A673 (cell line): ENCODE data around the gene OGFOD1. TPM values are rescaled to one million over a fixed set of nuclear protein-coding genes. Genes with fewer than 3 reads are reported as not detected.

Experiments used
- BruUV-seq: library from RNA; stranded (reverse); fragments of 400-500 nt; replicated peaks from 2 replicates; lab custom pipeline; 2021; lab: Mats Ljungman, UMichigan
- CTCF ChIA-PET: fragments of 300-600 bp; sonication (Branson Sonifier 250); formaldehyde crosslinking; loops from one replicate; lab custom pipeline; 2022; ENCODE audit warnings: antibody characterized with exemption; lab: Charles Lee
- POLR2A ChIA-PET: fragments of 300-600 bp; sonication (Branson Sonifier 250); formaldehyde crosslinking; loops from one replicate; lab custom pipeline; 2022; ENCODE audit warnings: antibody characterized with exemption; ENCODE audit not compliant: low non-redundant PET; lab: Charles Lee
- DNase-seq: peaks from one replicate; pipeline ENCODE4 v3.0.0-alpha.2; 2015; ENCODE audit warnings: low spot score
- H3K27ac ChIP-seq: fragments of 200-600 bp; sonication (generic); 2 replicates; pipeline ENCODE4 v1.5.1; 2016; ENCODE audit warnings: mixed run types, low read depth, mild to moderate bottlenecking, mixed read lengths, antibody characterized with exemption, low read length; ENCODE audit not compliant: poor library complexity, severe bottlenecking
- H3K27me3 ChIP-seq: fragments of 200-600 bp; sonication (generic); replicated peaks from 2 replicates; pipeline ENCODE4 v1.6.1; 2017; ENCODE audit warnings: mixed run types, low read depth, mild to moderate bottlenecking, mixed read lengths, antibody characterized with exemption, low read length; ENCODE audit not compliant: insufficient read depth, poor library complexity
- H3K36me3 ChIP-seq: fragments of 200-600 bp; sonication (generic); 2 replicates; pipeline ENCODE4 v1.6.1; 2016; ENCODE audit warnings: mixed run types, mild to moderate bottlenecking, mixed read lengths, antibody characterized with exemption, low read length; ENCODE audit not compliant: insufficient read depth, poor library complexity, severe bottlenecking
- H3K4me1 ChIP-seq: fragments of 200-600 bp; sonication (generic); 2 replicates; pipeline ENCODE4 v1.6.1; 2017; ENCODE audit warnings: mixed run types, mild to moderate bottlenecking, mixed read lengths, antibody characterized with exemption, low read length; ENCODE audit not compliant: insufficient read depth, poor library complexity, severe bottlenecking
- H3K4me3 ChIP-seq: fragments of 200-600 bp; sonication (generic); 2 replicates; pipeline ENCODE4 v1.5.1; 2016; ENCODE audit warnings: low read depth, mixed run types, mild to moderate bottlenecking, mixed read lengths, low read length; ENCODE audit not compliant: poor library complexity, severe bottlenecking
- H3K9me3 ChIP-seq: fragments of 200-600 bp; sonication (generic); 2 replicates; pipeline ENCODE4 v1.6.1; 2016; ENCODE audit warnings: mixed run types, low read depth, mild to moderate bottlenecking, mixed read lengths, antibody characterized with exemption, low read length; ENCODE audit not compliant: poor library complexity, severe bottlenecking
- CTCF ChIP-seq: fragments of 300-800, 200-600 bp; sonication (generic); conservative IDR thresholded peaks from 2 replicates; pipeline ENCODE4 v1.5.1; 2017; ENCODE audit warnings: low read depth, mild to moderate bottlenecking, antibody characterized with exemption, low read length, moderate library complexity, mixed read lengths
- EZH2 ChIP-seq: fragments of 200-600 bp; sonication (generic); IDR thresholded peaks from 2 replicates; pipeline ENCODE4 v1.6.1; 2017; ENCODE audit warnings: borderline replicate concordance, low read depth, mild to moderate bottlenecking, mixed read lengths, antibody characterized with exemption, low read length; ENCODE audit not compliant: poor library complexity, severe bottlenecking
- intact Hi-C: fragments of 100-400 bp; cut with micrococcal nuclease; formaldehyde crosslinking; loops from one replicate; pipeline ENCODE4 v1.10.0; 2022; ENCODE audit not compliant: unreplicated experiment
- total RNA-seq: library from RNA; stranded (reverse); gene quantifications from 2 replicates; pipeline ENCODE4 v1.2.3, GENCODE V29; 2021

The OGFOD1 gene
- total RNA-seq, 1 experiment from 2014 or later, result 78.1 TPM

GRCh38 chr16:56491657-56492261 lies 40.4 kb downstream of the OGFOD1 start:
- no TSS peak for BruUV-seq

DNA sequence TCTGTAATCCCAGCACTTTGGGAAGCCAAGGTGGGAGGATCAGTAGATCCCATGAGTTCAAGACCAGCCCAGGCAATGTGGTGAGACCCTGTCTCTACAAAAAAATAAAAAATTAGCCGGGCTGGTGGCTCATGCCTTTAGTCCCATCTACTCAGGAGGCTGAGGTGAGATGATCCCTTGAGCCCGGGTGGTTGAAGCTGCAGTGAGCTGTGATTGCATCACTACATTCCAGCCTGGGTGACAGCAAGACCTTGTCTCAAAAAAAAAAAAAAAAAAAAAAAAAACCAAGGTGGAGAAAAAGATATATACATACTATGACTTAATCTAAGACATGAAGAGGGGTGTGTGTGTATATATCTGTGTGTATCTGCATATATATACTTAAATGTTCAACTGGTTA lies 41.8 kb downstream of the OGFOD1 start:
- POLR2A ChIA-PET, result no interaction called here
- Histone ChIP-seq H3K27ac (no peak overlapping the region), H3K9me3 (no peaks in the 10 kb centered on the region), H3K4me1 (peaks cover 1% of the 10 kb centered on the region), H3K27me3 (no peaks in the 10 kb centered on the region), H3K4me3 (no peak overlapping the region), H3K36me3 (peaks cover 9% of the 10 kb centered on the region)
- intact Hi-C loops, result no loop called here
- DNase-seq, result no peak
- BruUV-seq, result no TSS peak
- CTCF ChIA-PET, result no interaction called here
- TF ChIP-seq EZH2, result no peak
- TF ChIP-seq CTCF, result no peak

More at GRCh38 chr16:56491657-56492261, 40.4 kb downstream of the OGFOD1 start:
- Histone ChIP-seq H3K27me3 (no peaks in the 10 kb centered on the region), H3K36me3 (peaks cover 8% of the 10 kb centered on the region), H3K4me1 (peaks cover 6% of the 10 kb centered on the region), H3K4me3 (no peak overlapping the region), H3K27ac (no peak overlapping the region), H3K9me3 (no peaks in the 10 kb centered on the region)
- DNase-seq, result no peak
- intact Hi-C loops, result no loop called here
- POLR2A ChIA-PET, result no interaction called here
- CTCF ChIA-PET, result no interaction called here
- TF ChIP-seq CTCF (no peak), EZH2 (no peak)

- TF ChIP-seq EZH2 (no peak), CTCF (no peak)
- BruUV-seq, result no TSS peak
- DNase-seq, result no peak
- ChIA-PET POLR2A (no interaction called here), CTCF (no interaction called here)
- Histone ChIP-seq H3K4me1 (no peaks in the 10 kb centered on the region), H3K27me3 (no peaks in the 10 kb centered on the region), H3K36me3 (peaks cover 9% of the 10 kb centered on the region), H3K9me3 (no peaks in the 10 kb centered on the region), H3K4me3 (no peak overlapping the region), H3K27ac (no peak overlapping the region)
- intact Hi-C loops, result no loop called here
Measured at GRCh38 chr16:56493815-56494214, 42.5 kb downstream of the OGFOD1 start.
